ENCODE data around the gene GNAS-AS1. TPM values are rescaled to one million over a fixed set of nuclear protein-coding genes. Genes with fewer than 3 reads are reported as not detected.

Gene GNAS-AS1
- total and polyA plus RNA-seq, 2 experiments from 2014 or later = 0.98 TPM; not detected in 1

DNA sequence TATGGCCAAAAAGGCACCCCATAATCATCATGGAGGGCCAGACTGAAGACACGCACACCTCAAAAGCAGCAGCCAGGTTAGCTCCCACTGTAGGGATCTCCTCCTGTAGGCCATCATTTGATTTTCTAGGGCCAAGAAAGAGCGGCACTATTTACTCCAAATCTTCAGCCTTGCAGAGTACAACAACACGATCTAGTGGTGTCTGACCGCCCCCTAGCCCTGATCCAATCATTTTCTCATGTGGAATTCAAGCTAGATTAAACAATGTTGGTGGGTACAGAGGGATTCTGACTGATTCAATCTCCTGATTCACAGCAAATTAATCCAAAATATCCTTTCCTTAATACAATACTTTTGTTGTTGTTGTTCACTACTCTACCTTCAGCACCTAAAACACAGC lies 12.5 kb downstream of the GNAS-AS1 start:
- WGBS (ENCODE audit: low lambda C conversion rate, missing lambda C conversion rate) = 81% methylated on average over 4 of the region's 4 CpGs

DNA sequence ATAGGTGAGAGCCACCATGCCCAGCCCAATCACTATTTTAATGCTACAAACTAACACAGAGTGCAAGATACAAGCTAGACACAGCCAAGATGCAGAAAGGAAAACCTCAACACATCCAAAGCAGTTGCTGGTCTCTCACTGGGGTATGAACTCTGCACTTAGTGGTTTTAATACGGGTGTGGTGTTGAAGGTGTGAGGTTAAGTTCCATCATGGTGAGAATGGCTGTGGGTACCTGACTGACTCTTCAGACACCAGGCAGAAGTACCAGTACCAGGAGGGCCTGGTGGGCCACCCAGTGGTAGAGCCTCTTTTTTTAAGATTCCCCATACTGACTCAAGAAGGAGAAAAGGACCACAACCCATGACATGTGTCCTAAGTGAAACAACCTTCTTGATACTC lies 13.0 kb downstream of the GNAS-AS1 start:
- no peaks in the 10 kb centered on the region for H3K9me2 ChIP-seq (replicated peaks; ENCODE audit: insufficient read depth)
- no peak overlapping the region for H3K4me3 ChIP-seq
- TF ChIP-seq, protein P1, sequence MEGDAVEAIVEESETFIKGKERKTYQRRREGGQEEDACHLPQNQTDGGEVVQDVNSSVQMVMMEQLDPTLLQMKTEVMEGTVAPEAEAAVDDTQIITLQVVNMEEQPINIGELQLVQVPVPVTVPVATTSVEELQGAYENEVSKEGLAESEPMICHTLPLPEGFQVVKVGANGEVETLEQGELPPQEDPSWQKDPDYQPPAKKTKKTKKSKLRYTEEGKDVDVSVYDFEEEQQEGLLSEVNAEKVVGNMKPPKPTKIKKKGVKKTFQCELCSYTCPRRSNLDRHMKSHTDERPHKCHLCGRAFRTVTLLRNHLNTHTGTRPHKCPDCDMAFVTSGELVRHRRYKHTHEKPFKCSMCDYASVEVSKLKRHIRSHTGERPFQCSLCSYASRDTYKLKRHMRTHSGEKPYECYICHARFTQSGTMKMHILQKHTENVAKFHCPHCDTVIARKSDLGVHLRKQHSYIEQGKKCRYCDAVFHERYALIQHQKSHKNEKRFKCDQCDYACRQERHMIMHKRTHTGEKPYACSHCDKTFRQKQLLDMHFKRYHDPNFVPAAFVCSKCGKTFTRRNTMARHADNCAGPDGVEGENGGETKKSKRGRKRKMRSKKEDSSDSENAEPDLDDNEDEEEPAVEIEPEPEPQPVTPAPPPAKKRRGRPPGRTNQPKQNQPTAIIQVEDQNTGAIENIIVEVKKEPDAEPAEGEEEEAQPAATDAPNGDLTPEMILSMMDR (IDR thresholded peaks at IDR 0.05; ENCODE audit: poor library complexity) = no peak
- no peak for TF ChIP-seq EZH2phosphoT487 (IDR thresholded peaks at IDR 0.05; ENCODE audit: low read depth, severe bottlenecking, unreplicated experiment)
- H3K27me3 ChIP-seq = peaks cover 48% of the 10 kb centered on the region
- H3K79me2 ChIP-seq = no peaks in the 10 kb centered on the region
- H3K36me3 ChIP-seq (replicated peaks; ENCODE audit: insufficient read depth, low read depth) = no peaks in the 10 kb centered on the region
- H4K20me1 ChIP-seq (ENCODE audit: insufficient read depth, poor library complexity, severe bottlenecking) = no peaks in the 10 kb centered on the region
- H3K4me2 ChIP-seq = no peak overlapping the region
- DNase-seq (ENCODE audit: low spot score) = no peak
- 94% methylated on average over 1 of the region's 1 CpG for WGBS (ENCODE audit: low lambda C conversion rate, missing lambda C conversion rate)
- H3K4me1 ChIP-seq (ENCODE audit: insufficient read depth) = no peaks in the 10 kb centered on the region
- H3K27ac ChIP-seq = no peak overlapping the region
- no peak overlapping the region for H2AFZ ChIP-seq
- no peaks in the 10 kb centered on the region for H3K9me3 ChIP-seq (ENCODE audit: low read depth)

More for the DNA sequence above, 12.5 kb downstream of the GNAS-AS1 start:
- Histone ChIP-seq H3K36me3 (replicated peaks; ENCODE audit: insufficient read depth, low read depth) (no peaks in the 10 kb centered on the region), H3K4me3 (no peak overlapping the region), H3K4me2 (no peak overlapping the region), H2AFZ (no peak overlapping the region), H3K27me3 (peaks cover 52% of the 10 kb centered on the region), H3K4me1 (ENCODE audit: insufficient read depth) (no peaks in the 10 kb centered on the region), H3K9me2 (replicated peaks; ENCODE audit: insufficient read depth) (no peaks in the 10 kb centered on the region), H4K20me1 (ENCODE audit: insufficient read depth, poor library complexity, severe bottlenecking) (no peaks in the 10 kb centered on the region), H3K9me3 (ENCODE audit: low read depth) (no peaks in the 10 kb centered on the region), H3K27ac (no peak overlapping the region), H3K79me2 (no peaks in the 10 kb centered on the region)
- TF ChIP-seq, protein P1 (IDR thresholded peaks at IDR 0.05; ENCODE audit: poor library complexity) = no peak
- TF ChIP-seq EZH2 (IDR thresholded peaks at IDR 0.05; ENCODE audit: borderline replicate concordance) (no peak), EZH2phosphoT487 (IDR thresholded peaks at IDR 0.05; ENCODE audit: low read depth, severe bottlenecking, unreplicated experiment) (no peak)
- DNase-seq (ENCODE audit: low spot score) = no peak

DNA sequence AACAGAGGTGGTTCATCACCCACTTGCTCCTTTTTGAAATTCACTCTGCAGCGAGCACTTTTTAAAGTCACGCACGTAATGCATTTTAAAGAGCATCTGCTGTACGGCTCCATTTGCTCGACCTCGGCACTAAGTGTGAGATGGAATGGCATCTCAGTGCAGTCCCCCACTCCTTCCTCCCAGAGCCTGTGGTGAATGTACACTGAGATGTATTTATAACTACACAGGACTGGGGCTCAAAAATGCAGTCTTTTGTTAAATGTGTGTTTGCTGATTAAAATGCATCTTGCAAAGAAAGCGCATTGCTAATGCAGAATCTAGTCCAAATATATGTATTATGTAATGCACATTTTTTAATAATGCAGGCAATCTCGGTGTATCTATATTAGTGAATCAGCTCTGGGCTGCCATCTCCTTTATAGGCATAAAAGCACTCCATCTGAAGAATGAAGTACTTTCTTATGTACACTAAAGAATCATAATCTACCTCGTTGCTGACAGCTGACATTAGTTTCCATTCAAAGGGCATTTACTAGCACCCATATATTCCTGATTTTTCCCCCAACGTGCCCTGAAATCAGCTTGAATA lies 14.0 kb downstream of the GNAS-AS1 start:
- Histone ChIP-seq H3K9me3 (ENCODE audit: low read depth) (no peaks in the 10 kb centered on the region), H4K20me1 (ENCODE audit: insufficient read depth, poor library complexity, severe bottlenecking) (no peaks in the 10 kb centered on the region), H3K27ac (no peak overlapping the region), H2AFZ (no peak overlapping the region), H3K79me2 (no peaks in the 10 kb centered on the region), H3K27me3 (peaks cover 38% of the 10 kb centered on the region), H3K4me3 (no peak overlapping the region), H3K4me1 (ENCODE audit: insufficient read depth) (no peaks in the 10 kb centered on the region), H3K4me2 (no peak overlapping the region), H3K9me2 (replicated peaks; ENCODE audit: insufficient read depth) (no peaks in the 10 kb centered on the region), H3K36me3 (replicated peaks; ENCODE audit: insufficient read depth, low read depth) (no peaks in the 10 kb centered on the region)
- TF ChIP-seq EZH2phosphoT487 (IDR thresholded peaks at IDR 0.05; ENCODE audit: low read depth, severe bottlenecking, unreplicated experiment) = no peak
- TF ChIP-seq, protein P1 (IDR thresholded peaks at IDR 0.05; ENCODE audit: poor library complexity) = no peak
- no peak for TF ChIP-seq EZH2 (IDR thresholded peaks at IDR 0.05; ENCODE audit: borderline replicate concordance)
- 91% methylated on average over 10 of the region's 10 CpGs for WGBS (ENCODE audit: low lambda C conversion rate, missing lambda C conversion rate)
- no peak for DNase-seq (ENCODE audit: low spot score)
